D721Med (cell line): ENCODE measurements around the gene ENG.

Experiments used
- DNase-seq: peaks from one replicate; pipeline ENCODE4 v3.0.0; 2011; ENCODE audit warnings: low spot score; ENCODE audit not compliant: insufficient read length
- FAIRE-seq: peaks from 2 replicates; lab custom pipeline; 2011; peaks lifted over from hg19 to GRCh38; lab: Jason Lieb, UNC
- CTCF ChIP-seq: IDR thresholded peaks from 2 replicates; pipeline ENCODE4 v1.5.1; 2012; ENCODE audit warnings: mild to moderate bottlenecking, control low read depth; ENCODE audit not compliant: insufficient read depth; ENCODE audit errors: missing control alignments

ENG gene

GRCh38 chr9:127878652-127879390, 24.4 kb upstream of the ENG start:
- DNase-seq (no peak), FAIRE-seq (no peak)
- TF ChIP-seq CTCF: no peak

GRCh38 chr9:127878001-127878651, 23.7 kb upstream of the ENG start:
- no peak for FAIRE-seq
- TF ChIP-seq CTCF: no peak
- peak; percentile 57 for DNase-seq

- no peak for TF ChIP-seq CTCF
- DNase-seq (peak; percentile 64), FAIRE-seq (no peak)
Observed at GRCh38 chr9:127877566-127877998, 23.1 kb upstream of the ENG start, which contains the start of gene AK1. Gene AK1, minus strand, starts transcription at chr9:127877675. Its CDS starts 3,058 bp downstream, at chr9:127874617.

GRCh38 chr9:127876764-127877562, 22.5 kb upstream of the ENG start:
- TF ChIP-seq CTCF: no peak
- no peak for FAIRE-seq
- peak; percentile 41 for DNase-seq

GRCh38 chr9:127876026-127876763, 21.7 kb upstream of the ENG start:
- FAIRE-seq (no peak), DNase-seq (no peak)
- no peak for TF ChIP-seq CTCF

GRCh38 chr9:127875306-127875966, 21.0 kb upstream of the ENG start:
- DNase-seq: no peak
- FAIRE-seq: no peak
- TF ChIP-seq CTCF: no peak
